Measurements from ENCODE around the gene CLIC2.

DNA sequence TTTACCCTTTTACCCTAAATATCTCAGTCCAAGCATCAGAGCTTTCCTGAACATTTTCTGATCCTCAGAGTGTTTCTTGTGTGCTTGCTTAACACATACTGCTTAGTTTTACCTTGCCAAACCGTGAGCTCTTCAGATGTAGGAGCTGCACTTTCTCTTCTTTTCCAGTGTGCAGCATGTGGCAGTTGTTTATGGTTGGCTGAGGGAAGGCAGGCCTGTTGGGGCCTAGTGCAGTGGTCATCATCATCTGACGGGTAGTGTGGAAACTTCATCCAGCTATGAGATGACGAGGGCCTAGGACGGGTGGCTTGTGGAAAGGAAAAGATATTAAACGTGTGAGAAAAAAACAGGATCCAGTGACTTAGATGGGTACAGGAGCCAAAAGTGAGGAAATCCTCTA, 96.7 kb downstream of the CLIC2 start:
- TF ChIP-seq, protein P1, sequence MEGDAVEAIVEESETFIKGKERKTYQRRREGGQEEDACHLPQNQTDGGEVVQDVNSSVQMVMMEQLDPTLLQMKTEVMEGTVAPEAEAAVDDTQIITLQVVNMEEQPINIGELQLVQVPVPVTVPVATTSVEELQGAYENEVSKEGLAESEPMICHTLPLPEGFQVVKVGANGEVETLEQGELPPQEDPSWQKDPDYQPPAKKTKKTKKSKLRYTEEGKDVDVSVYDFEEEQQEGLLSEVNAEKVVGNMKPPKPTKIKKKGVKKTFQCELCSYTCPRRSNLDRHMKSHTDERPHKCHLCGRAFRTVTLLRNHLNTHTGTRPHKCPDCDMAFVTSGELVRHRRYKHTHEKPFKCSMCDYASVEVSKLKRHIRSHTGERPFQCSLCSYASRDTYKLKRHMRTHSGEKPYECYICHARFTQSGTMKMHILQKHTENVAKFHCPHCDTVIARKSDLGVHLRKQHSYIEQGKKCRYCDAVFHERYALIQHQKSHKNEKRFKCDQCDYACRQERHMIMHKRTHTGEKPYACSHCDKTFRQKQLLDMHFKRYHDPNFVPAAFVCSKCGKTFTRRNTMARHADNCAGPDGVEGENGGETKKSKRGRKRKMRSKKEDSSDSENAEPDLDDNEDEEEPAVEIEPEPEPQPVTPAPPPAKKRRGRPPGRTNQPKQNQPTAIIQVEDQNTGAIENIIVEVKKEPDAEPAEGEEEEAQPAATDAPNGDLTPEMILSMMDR (IDR thresholded peaks at IDR 0.05; ENCODE audit: low read depth, low read length), result no peak
- TF ChIP-seq EZH2phosphoT487 (IDR thresholded peaks at IDR 0.05; ENCODE audit: low read depth), result no peak
